Measurements from ENCODE around the gene DYNC2H1.

Gene DYNC2H1

GRCh38 chr11:103281301-103281700, 172.1 kb downstream of the DYNC2H1 start:
- no peak for DNase-seq

- DNase-seq: no peak
Observed at GRCh38 chr11:103284260-103284659, 175.0 kb downstream of the DYNC2H1 start.

- DNase-seq: no peak
Observed at GRCh38 chr11:103294516-103294915, 185.3 kb downstream of the DYNC2H1 start.

GRCh38 chr11:103295704-103296103, 186.5 kb downstream of the DYNC2H1 start:
- no peak for DNase-seq

GRCh38 chr11:103297900-103298299, 188.7 kb downstream of the DYNC2H1 start:
- no peak for DNase-seq

- no peak for DNase-seq
Observed at GRCh38 chr11:103315248-103315647, 206.0 kb downstream of the DYNC2H1 start.

- no peak for DNase-seq
Observed at GRCh38 chr11:103317118-103317517, 207.9 kb downstream of the DYNC2H1 start.

GRCh38 chr11:103322821-103323220, 213.6 kb downstream of the DYNC2H1 start:
- DNase-seq: no peak

GRCh38 chr11:103325686-103326069, 216.5 kb downstream of the DYNC2H1 start:
- no peak for DNase-seq

- peak; percentile 63 to 91 for DNase-seq
Observed at GRCh38 chr11:103326070-103326794, 217.0 kb downstream of the DYNC2H1 start.

GRCh38 chr11:103327721-103328120, 218.5 kb downstream of the DYNC2H1 start:
- DNase-seq: no peak

- DNase-seq: no peak
Observed at GRCh38 chr11:103332409-103332808, 223.2 kb downstream of the DYNC2H1 start.

GRCh38 chr11:103338621-103339484, 229.6 kb downstream of the DYNC2H1 start:
- DNase-seq: no peak

- no peak for DNase-seq
Observed at GRCh38 chr11:103339485-103339857, 230.2 kb downstream of the DYNC2H1 start.

GRCh38 chr11:103340956-103341355, 231.7 kb downstream of the DYNC2H1 start:
- no peak for DNase-seq

- DNase-seq: no peak
Observed at GRCh38 chr11:103344886-103345285, 235.7 kb downstream of the DYNC2H1 start.

GRCh38 chr11:103349595-103349994, 240.4 kb downstream of the DYNC2H1 start:
- DNase-seq: no peak

GRCh38 chr11:103354656-103355055, 245.4 kb downstream of the DYNC2H1 start:
- DNase-seq: no peak

GRCh38 chr11:103358251-103358650, 249.0 kb downstream of the DYNC2H1 start:
- DNase-seq: no peak

GRCh38 chr11:103359216-103359615, 250.0 kb downstream of the DYNC2H1 start:
- no peak for DNase-seq

- DNase-seq: no peak
Observed at GRCh38 chr11:103364687-103365086, 255.5 kb downstream of the DYNC2H1 start.

- DNase-seq: no peak
Observed at GRCh38 chr11:103367650-103368049, 258.4 kb downstream of the DYNC2H1 start.

- DNase-seq: no peak
Observed at GRCh38 chr11:103368145-103368544, 258.9 kb downstream of the DYNC2H1 start.

GRCh38 chr11:103370076-103370475, 260.9 kb downstream of the DYNC2H1 start:
- peak in 1 of 2 donors; percentile 2 for DNase-seq
